Endothelial cell of umbilical vein (primary cell): ENCODE data around the gene COL4A1. TPM values are rescaled to one million over a fixed set of nuclear protein-coding genes. Genes with fewer than 3 reads are reported as not detected.

Experiments
- BruUV-seq: library from RNA; stranded (reverse); fragments of 400-500 nt; replicated peaks from 2 replicates; lab custom pipeline; 2021; lab: Mats Ljungman, UMichigan
- CTCF ChIA-PET: fragments of 300-600, 350-600 bp; sonication (Branson Sonifier 250); formaldehyde crosslinking; loops from one replicate; lab custom pipeline; 2021; ENCODE audit warnings: antibody characterized with exemption, inconsistent platforms; lab: Charles Lee
- POLR2A ChIA-PET: fragments of 300-600, 350-600 bp; sonication (Branson Sonifier 250); formaldehyde crosslinking; loops from one replicate; lab custom pipeline; 2021; ENCODE audit warnings: antibody characterized with exemption, inconsistent platforms; lab: Charles Lee
- DNase-seq: peaks from one replicate; pipeline ENCODE4 v3.0.0-alpha.2; 2011; ENCODE audit warnings: low read depth, low spot score
- FAIRE-seq: peaks from 2 replicates; lab custom pipeline; 2011; peaks lifted over from hg19 to GRCh38; lab: Jason Lieb, UNC
- H2AFZ ChIP-seq: 2 replicates; pipeline ENCODE4 v1.6.0; 2012; ENCODE audit warnings: low read depth, low read length, control low read depth, inconsistent platforms
- H3K27ac ChIP-seq: 2 replicates; pipeline ENCODE4 v1.5.1; 2011; ENCODE audit warnings: low read depth, mild to moderate bottlenecking, control low read depth, low read length, moderate library complexity; ENCODE audit not compliant: insufficient read depth
- H3K27me3 ChIP-seq, 2 experiments: 2 replicates each; pipeline versions ENCODE4 v1.6.0 to v1.6.1; 2011; ENCODE audit warnings: low read length in 2 of 2, mixed read lengths in 1 of 2; ENCODE audit not compliant: control insufficient read depth in 2 of 2, insufficient read depth in 2 of 2
- H3K36me3 ChIP-seq, 2 experiments: 2 replicates in 1 of 2; 3 replicates in 1 of 2; pipeline ENCODE4 v1.5.1; 2011; ENCODE audit warnings: low read length in 2 of 2, mild to moderate bottlenecking in 1 of 2, moderate library complexity in 1 of 2; ENCODE audit not compliant: control insufficient read depth in 2 of 2, insufficient read depth in 2 of 2; ENCODE audit errors: extremely low read depth in 1 of 2
- H3K4me1 ChIP-seq: 3 replicates; pipeline ENCODE4 v1.5.1; 2011; ENCODE audit warnings: mild to moderate bottlenecking, low read length; ENCODE audit not compliant: control insufficient read depth, insufficient read depth; ENCODE audit errors: extremely low read depth
- H3K4me2 ChIP-seq: 2 replicates; pipeline ENCODE4 v1.6.1; 2011; ENCODE audit warnings: low read length, control low read depth, mixed read lengths; ENCODE audit not compliant: insufficient read depth
- H3K4me3 ChIP-seq, 3 experiments: fragments of 200-600 bp in 1 of 3; sonication (generic), shearing (Covaris generic) in 1 of 3; replicated peaks in 1 of 3; 2 replicates each; pipeline ENCODE4 v1.5.1; 2011 to 2016; ENCODE audit warnings: control low read depth in 3 of 3, low read length in 3 of 3, mild to moderate bottlenecking in 2 of 3, inconsistent platforms in 1 of 3, low read depth in 1 of 3, moderate library complexity in 1 of 3; ENCODE audit not compliant: insufficient read depth in 1 of 3
- H3K79me2 ChIP-seq: 2 replicates; pipeline ENCODE4 v1.6.0; 2012; ENCODE audit warnings: low read length, inconsistent platforms; ENCODE audit not compliant: control insufficient read depth, insufficient read depth
- H3K9ac ChIP-seq: replicated peaks from 2 replicates; pipeline ENCODE3; 2011; ENCODE audit warnings: low read length, control low read depth; ENCODE audit not compliant: insufficient read depth; ENCODE audit errors: extremely low read depth
- H3K9me1 ChIP-seq: replicated peaks from 3 replicates; pipeline ENCODE4 v1.6.0; 2011; ENCODE audit warnings: mild to moderate bottlenecking, low read length; ENCODE audit not compliant: control insufficient read depth, insufficient read depth; ENCODE audit errors: extremely low read depth
- H3K9me3 ChIP-seq: replicated peaks from 2 replicates; pipeline ENCODE4 v1.5.1; 2012; ENCODE audit warnings: low read length, inconsistent platforms; ENCODE audit not compliant: control insufficient read depth, insufficient read depth
- H4K20me1 ChIP-seq: replicated peaks from 2 replicates; pipeline ENCODE3; 2011; ENCODE audit warnings: mild to moderate bottlenecking, low read length; ENCODE audit not compliant: control insufficient read depth, insufficient read depth; ENCODE audit errors: extremely low read depth
- EZH2 ChIP-seq: IDR thresholded peaks from 2 replicates; pipeline ENCODE4 v1.6.1; 2012; ENCODE audit warnings: borderline replicate concordance, low read depth, mild to moderate bottlenecking, moderate library complexity, low read length, inconsistent platforms; ENCODE audit not compliant: severe bottlenecking
- FOS ChIP-seq: IDR thresholded peaks from 2 replicates; pipeline ENCODE4 v1.6.1; 2011; ENCODE audit warnings: mild to moderate bottlenecking, low read length, moderate library complexity, borderline replicate concordance; ENCODE audit not compliant: insufficient read depth
- GATA2 ChIP-seq: IDR thresholded peaks from 2 replicates; pipeline ENCODE4 v1.7.0; 2011; ENCODE audit warnings: low read depth, mild to moderate bottlenecking, moderate library complexity, mixed read lengths, low read length; ENCODE audit not compliant: insufficient read length, insufficient read depth
- JUN ChIP-seq: IDR thresholded peaks from 2 replicates; pipeline ENCODE4 v1.6.1; 2011; ENCODE audit warnings: borderline replicate concordance, low read depth; ENCODE audit not compliant: insufficient read length, insufficient read depth
- MYC ChIP-seq: IDR thresholded peaks from one replicate; pipeline ENCODE4 v1.6.1; 2011; ENCODE audit warnings: mild to moderate bottlenecking, low read depth, low read length
- POLR2A ChIP-seq: IDR thresholded peaks from 2 replicates; pipeline ENCODE4 v1.6.1; 2012; ENCODE audit warnings: low read depth, mild to moderate bottlenecking, control low read depth, low read length
- POLR2AphosphoS5 ChIP-seq: IDR thresholded peaks from 2 replicates; pipeline ENCODE4 v1.6.1; 2012; ENCODE audit warnings: low read depth, mild to moderate bottlenecking, control low read depth, low read length, moderate library complexity; ENCODE audit not compliant: insufficient read depth
- dilution Hi-C: fragments of 300-500 bp; cut with MboI; formaldehyde crosslinking; loops from one replicate; pipeline ENCODE4 v1.15.0; 2019; ENCODE audit warnings: low sequenced_read_pairs; ENCODE audit not compliant: extremely low pct_ligation_motif_present
- intact Hi-C: fragments of 100-400 bp; cut with micrococcal nuclease; formaldehyde crosslinking; loops from one replicate; pipeline ENCODE4 v1.10.0; 2022
- polyA plus RNA-seq, 4 experiments: library from polyadenylated mRNA; depleted of rRNA in 3 of 4; stranded (reverse) in 3 of 4; unstranded in 1 of 4; fragments of >200 nt; gene quantifications; 2 replicates each; pipeline versions ENCODE4 v1.2.1 to v1.2.3, GENCODE V29; 2011 to 2012; ENCODE audit warnings: missing spikeins in 1 of 4
- total RNA-seq: library from RNA; stranded (reverse); gene quantifications from 2 replicates; pipeline ENCODE4 v1.2.3, GENCODE V29; 2021
- TF ChIP-seq, protein P1 (sequence below): IDR thresholded peaks from 2 replicates; pipeline ENCODE4 v1.6.1; 2011; ENCODE audit not compliant: insufficient read depth, insufficient read length
- TF ChIP-seq, protein P2 (sequence below), 2 donors: IDR thresholded peaks; 1 replicate in 1 of 2; 2 replicates in 1 of 2; pipeline ENCODE4 v1.5.1; 2011; ENCODE audit warnings: low read length in 2 of 2, mild to moderate bottlenecking in 2 of 2, moderate library complexity in 2 of 2, control low read depth in 1 of 2, inconsistent platforms in 1 of 2, low read depth in 1 of 2; ENCODE audit not compliant: insufficient read depth in 1 of 2; ENCODE audit errors: extremely low read depth in 1 of 2

The COL4A1 gene
- total and polyA plus RNA-seq, 2 donors (not counting 3 experiments of a cell fraction or from before 2014, with no cell fraction given), result 384 to 1,119 TPM

DNA sequence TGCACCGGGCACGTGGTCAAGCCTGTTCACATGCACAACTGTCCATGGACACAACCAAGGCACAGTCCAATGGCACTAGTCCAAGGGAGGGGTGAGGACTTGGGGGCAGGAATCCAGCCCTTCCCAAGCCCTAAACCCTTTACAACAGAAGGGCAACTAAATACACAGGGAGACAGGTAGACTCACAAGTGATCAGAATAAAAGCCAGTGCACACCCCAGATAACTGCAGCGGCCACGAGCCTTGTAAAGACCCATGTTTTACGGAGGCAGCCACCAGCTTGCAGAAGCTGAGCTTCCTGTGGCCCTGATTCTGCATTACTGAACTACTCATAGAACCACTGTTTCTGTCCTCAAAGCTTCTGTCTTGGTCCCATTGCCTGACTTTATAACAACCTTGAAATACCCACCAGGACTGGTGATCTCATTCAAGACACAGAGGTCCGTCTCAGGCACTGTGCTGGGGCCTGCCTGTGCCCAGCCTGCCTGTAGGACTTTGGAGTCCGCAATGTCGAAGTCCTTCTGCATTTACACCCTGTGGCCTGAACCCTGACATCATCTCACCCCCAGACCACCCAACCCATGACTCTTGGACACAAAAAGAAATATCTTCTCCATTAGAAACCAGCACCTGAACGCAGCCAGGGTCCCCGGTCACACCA lies 181.2 kb downstream of the COL4A1 start:
- dilution Hi-C loops (no loop called here), intact Hi-C loops (loop anchor here (1.0 to 5.0 kb wide), 6 partner anchors 13 to 1208 kb away; partner anchors contain the start of gene ANKRD10)
- Histone ChIP-seq H3K27me3 (no peaks in the 10 kb centered on the region), H3K9me3 (no peaks in the 10 kb centered on the region), H3K79me2 (no peaks in the 10 kb centered on the region), H3K4me2 (peak overlapping the region; percentile 54), H3K4me3 (no peak overlapping the region), H3K36me3 (no peaks in the 10 kb centered on the region), H2AFZ (peak overlapping the region; percentile 5), H4K20me1 (no peaks in the 10 kb centered on the region), H3K4me1 (peaks cover 50% of the 10 kb centered on the region), H3K9me1 (no peaks in the 10 kb centered on the region), H3K27ac (peak overlapping the region; percentile 92), H3K9ac (peak overlapping the region; percentile 82)
- TSS peak; percentile 26 for BruUV-seq
- TF ChIP-seq POLR2AphosphoS5 (no peak), MYC (no peak), GATA2 (no peak), JUN (no peak), POLR2A (no peak), EZH2 (no peak), FOS (no peak)
- TF ChIP-seq, protein P1, sequence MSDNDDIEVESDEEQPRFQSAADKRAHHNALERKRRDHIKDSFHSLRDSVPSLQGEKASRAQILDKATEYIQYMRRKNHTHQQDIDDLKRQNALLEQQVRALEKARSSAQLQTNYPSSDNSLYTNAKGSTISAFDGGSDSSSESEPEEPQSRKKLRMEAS, result no peak
- TF ChIP-seq, protein P2, sequence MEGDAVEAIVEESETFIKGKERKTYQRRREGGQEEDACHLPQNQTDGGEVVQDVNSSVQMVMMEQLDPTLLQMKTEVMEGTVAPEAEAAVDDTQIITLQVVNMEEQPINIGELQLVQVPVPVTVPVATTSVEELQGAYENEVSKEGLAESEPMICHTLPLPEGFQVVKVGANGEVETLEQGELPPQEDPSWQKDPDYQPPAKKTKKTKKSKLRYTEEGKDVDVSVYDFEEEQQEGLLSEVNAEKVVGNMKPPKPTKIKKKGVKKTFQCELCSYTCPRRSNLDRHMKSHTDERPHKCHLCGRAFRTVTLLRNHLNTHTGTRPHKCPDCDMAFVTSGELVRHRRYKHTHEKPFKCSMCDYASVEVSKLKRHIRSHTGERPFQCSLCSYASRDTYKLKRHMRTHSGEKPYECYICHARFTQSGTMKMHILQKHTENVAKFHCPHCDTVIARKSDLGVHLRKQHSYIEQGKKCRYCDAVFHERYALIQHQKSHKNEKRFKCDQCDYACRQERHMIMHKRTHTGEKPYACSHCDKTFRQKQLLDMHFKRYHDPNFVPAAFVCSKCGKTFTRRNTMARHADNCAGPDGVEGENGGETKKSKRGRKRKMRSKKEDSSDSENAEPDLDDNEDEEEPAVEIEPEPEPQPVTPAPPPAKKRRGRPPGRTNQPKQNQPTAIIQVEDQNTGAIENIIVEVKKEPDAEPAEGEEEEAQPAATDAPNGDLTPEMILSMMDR (IDR thresholded peaks at IDR 0.05; ENCODE audit: extremely low read depth in 1 of 2, insufficient read depth in 1 of 2, low read depth in 1 of 2, low read length in 2 of 2), result no peak
- FAIRE-seq (no peak), DNase-seq (no peak)
- CTCF ChIA-PET, result no interaction called here
- POLR2A ChIA-PET, result no interaction called here
